ENCODE data around the gene UBR7.
A peak's percentile ranks its signal among the peaks of the same experiment; 100 is the strongest.
"Not testable (repeated sequence)": the region's sequence is repeated elsewhere in the genome, so short reads cannot be mapped to it uniquely, and the experiment has no call there.

UBR7 gene, protein sequence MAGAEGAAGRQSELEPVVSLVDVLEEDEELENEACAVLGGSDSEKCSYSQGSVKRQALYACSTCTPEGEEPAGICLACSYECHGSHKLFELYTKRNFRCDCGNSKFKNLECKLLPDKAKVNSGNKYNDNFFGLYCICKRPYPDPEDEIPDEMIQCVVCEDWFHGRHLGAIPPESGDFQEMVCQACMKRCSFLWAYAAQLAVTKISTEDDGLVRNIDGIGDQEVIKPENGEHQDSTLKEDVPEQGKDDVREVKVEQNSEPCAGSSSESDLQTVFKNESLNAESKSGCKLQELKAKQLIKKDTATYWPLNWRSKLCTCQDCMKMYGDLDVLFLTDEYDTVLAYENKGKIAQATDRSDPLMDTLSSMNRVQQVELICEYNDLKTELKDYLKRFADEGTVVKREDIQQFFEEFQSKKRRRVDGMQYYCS

DNA sequence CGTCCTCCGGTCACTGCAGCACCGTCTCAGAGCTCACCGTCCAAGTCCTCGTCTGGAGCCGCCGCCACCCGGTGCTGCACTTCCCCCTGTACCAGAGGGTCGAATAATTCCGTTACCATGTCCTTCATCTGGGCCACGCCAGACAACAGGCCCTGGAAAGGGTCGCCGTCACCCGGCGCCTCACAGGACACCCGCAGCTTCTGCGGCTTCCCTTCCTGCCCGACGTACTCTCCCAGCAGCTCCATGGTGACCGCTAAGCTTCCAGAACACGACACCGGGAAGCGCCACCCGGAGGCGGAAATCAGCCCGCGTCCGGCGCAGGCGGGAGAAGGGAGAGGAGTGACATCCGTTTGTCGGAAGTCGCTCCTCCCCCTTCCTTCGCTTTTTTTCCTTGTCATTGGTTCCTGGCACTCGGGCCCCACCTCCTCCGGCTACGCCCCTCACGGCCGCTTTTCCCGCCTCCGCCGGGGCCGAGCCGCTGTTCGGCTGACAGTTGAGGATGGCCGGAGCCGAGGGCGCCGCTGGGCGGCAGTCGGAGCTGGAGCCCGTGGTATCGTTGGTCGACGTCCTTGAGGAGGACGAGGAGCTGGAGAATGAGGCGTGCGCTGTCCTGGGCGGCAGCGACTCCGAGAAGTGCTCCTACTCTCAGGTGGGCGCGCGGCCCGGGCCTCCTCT, at the start of gene UBR7, which contains the start of gene GON7:
Gene UBR7, plus strand, starts transcription at position 464 of the 675 bp plus-strand sequence. Its CDS starts 36 bp downstream, at position 500.
Gene GON7, minus strand, starts transcription at position 273 of the 675 bp plus-strand sequence. Its CDS starts 28 bp downstream, at position 245.
- H3K27ac ChIP-seq = peak within 1 kb of the TSS; percentile 81
- TF ChIP-seq, protein P1, sequence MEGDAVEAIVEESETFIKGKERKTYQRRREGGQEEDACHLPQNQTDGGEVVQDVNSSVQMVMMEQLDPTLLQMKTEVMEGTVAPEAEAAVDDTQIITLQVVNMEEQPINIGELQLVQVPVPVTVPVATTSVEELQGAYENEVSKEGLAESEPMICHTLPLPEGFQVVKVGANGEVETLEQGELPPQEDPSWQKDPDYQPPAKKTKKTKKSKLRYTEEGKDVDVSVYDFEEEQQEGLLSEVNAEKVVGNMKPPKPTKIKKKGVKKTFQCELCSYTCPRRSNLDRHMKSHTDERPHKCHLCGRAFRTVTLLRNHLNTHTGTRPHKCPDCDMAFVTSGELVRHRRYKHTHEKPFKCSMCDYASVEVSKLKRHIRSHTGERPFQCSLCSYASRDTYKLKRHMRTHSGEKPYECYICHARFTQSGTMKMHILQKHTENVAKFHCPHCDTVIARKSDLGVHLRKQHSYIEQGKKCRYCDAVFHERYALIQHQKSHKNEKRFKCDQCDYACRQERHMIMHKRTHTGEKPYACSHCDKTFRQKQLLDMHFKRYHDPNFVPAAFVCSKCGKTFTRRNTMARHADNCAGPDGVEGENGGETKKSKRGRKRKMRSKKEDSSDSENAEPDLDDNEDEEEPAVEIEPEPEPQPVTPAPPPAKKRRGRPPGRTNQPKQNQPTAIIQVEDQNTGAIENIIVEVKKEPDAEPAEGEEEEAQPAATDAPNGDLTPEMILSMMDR (IDR thresholded peaks at IDR 0.05) = peak; percentile 64
- no peak for TF ChIP-seq ZFX (IDR thresholded peaks at IDR 0.05; ENCODE audit: borderline replicate concordance)

- not testable (repeated sequence) for H3K27ac ChIP-seq
Observed at GRCh38 chr14:93158349-93158748, 48.7 kb upstream of the UBR7 start.

- H3K27ac ChIP-seq = not testable (repeated sequence)
Observed at GRCh38 chr14:93159625-93160352, 47.3 kb upstream of the UBR7 start.

- no peak for TF ChIP-seq ZFX (IDR thresholded peaks at IDR 0.05; ENCODE audit: borderline replicate concordance)
- TF ChIP-seq, protein P1 (IDR thresholded peaks at IDR 0.05) = peak; percentile 54
Observed at GRCh38 chr14:93160353-93160801, 46.7 kb upstream of the UBR7 start.

DNA sequence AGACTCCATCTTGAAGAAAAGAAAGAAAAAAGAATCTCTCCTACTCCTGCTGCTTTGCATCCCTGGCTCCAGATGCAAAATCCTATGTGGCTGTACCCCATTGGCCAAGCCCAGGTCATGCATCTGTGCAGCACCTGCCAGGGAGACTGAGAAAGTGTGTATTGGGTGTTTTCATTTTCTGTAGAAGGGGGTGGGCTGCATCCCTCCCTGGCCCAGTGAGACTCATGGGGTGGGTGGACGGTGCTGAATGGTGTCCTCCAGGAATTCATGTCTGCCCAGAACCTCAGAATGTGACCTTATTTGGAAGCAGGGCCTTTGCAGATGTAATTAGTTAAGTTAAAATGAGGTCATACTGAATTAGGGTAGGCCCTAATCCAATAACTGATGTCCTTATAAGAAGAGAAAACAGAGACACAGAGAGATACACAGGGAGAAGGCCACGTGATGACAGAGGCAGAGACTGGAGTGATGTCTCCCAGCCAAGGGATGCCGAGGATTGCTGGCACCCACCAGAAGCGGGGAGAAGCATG, 45.6 kb upstream of the UBR7 start:
- TF ChIP-seq, protein P1 (IDR thresholded peaks at IDR 0.05) = no peak
- no peak for TF ChIP-seq ZFX (IDR thresholded peaks at IDR 0.05; ENCODE audit: borderline replicate concordance)
- no peak overlapping the region for H3K27ac ChIP-seq

More at GRCh38 chr14:93160353-93160801, 46.7 kb upstream of the UBR7 start:
- H3K27ac ChIP-seq = no peak overlapping the region

DNA sequence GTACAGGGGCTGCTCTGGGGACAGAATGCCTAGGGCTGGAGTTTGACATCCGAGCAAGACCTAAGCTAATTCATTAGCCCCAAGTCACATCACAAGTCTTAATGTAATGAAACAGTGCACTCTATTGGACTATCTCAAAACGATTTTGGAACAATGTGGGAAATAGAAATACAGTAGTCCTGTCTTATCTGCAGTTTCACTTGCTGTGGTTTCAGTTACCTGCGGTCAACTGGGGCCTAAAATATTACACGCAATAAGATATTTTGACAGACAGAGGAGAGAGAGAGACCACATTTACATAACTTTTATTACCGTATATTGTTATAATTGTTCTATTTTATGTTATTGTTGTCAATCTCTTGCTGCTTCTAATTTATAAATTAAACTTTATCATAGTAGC, 43.5 kb upstream of the UBR7 start:
- no peak overlapping the region for H3K27ac ChIP-seq
- TF ChIP-seq, protein P1 (IDR thresholded peaks at IDR 0.05) = no peak
- TF ChIP-seq ZFX (IDR thresholded peaks at IDR 0.05; ENCODE audit: borderline replicate concordance) = no peak

DNA sequence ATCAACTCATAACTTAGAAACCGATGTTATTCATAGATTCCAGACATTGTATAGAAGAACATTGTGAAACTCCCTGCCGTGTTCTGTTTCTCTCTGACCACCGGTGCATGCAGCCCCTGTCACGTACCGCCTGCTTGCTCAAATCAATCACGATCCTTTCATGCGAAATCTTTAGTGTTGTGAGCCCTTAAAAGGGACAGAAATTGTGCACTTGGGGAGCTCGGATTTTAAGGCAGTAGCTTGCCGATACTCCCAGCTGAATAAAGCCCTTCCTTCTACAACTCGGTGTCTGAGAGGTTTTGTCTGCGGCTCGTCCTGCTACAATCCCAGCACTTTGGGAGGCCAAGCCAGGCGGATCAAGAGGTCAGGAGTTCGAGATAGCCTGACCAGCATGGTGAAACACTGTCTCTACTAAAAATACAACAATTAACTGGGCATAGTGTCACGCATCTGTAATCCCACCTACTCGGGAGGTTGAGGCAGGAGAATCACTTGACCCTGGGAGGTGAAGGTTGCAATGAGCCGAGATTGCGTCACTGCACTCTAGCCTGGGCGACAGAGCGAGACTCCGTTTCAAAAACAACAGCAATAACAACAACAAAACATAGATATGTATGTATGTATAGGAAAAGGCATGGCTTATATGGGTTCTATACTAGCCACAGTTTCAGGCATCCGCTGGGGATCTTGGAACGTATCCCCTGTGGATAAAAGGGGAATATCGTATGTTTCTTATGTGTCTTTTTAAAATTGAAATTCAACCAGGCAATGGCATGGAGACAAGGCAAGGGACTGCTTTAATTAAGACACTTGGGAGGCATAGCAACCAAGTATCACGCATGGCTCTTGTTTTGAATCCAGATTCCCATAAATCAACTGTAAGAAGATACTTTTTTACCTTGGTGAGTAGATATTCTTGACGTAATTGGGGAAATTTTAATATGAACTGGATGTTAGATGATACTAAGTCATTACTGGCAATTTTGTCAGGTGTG, 41.5 kb upstream of the UBR7 start:
- not testable (repeated sequence) for H3K27ac ChIP-seq

GRCh38 chr14:93168610-93169009, 38.4 kb upstream of the UBR7 start:
- not testable (repeated sequence) for H3K27ac ChIP-seq

DNA sequence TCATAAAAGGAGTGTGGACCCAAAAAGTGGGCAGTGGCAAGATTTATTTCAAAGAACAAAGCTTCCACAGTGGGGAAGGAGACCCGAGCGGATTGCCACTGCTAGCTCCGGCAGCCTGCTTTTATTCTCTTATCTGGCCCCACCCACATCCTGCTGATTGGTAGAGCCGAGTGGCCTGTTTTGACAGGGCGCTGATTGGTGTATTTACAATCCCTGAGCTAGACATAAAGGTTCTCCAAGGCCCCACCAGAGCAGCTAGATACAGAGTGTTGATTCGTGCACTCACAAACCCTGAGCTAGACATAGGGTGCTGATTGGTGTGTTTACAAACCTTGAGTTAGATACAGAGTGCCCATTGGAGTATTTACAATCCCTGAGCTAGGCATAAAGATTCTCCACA, 37.4 kb upstream of the UBR7 start:
- not testable (repeated sequence) for H3K27ac ChIP-seq

DNA sequence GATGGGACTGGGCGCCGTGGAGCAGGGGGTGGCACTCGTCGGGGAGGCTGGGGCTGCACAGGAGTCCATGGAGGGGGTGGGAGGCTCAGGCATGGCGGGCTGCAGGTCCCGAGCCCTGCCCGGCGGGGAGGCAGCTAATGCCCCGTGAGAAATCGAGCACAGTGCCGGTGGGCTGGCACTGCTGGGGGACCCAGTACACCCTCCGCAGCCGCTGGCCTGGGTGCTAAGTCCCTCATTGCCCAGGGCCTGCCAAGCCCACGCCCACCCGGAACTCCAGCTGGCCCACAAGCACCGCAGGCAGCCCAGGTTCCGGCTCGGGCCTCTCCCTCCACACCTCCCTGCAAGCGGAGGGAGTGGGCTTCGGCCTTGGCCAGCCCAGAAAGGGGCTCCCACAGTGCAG, 36.9 kb upstream of the UBR7 start:
- H3K27ac ChIP-seq = not testable (repeated sequence)

Measured in 22Rv1 (cell line).